Dermis blood vessel endothelial cell (primary cell): ENCODE measurements around the gene MTA3. TPM values are rescaled to one million over a fixed set of nuclear protein-coding genes. Genes with fewer than 3 reads are reported as not detected.

Experiments
- DNase-seq: peaks from one replicate; pipeline ENCODE4 v3.0.0; 2010
- total RNA-seq: library from RNA; depleted of rRNA; stranded (reverse); fragments of >200 nt; gene quantifications from 2 replicates; pipeline ENCODE4 v1.2.3, GENCODE V29; 2014

MTA3 gene
- total RNA-seq, 1 donor from 2014 or later: 31.0 TPM

GRCh38 chr2:42791606-42792005 is 223.2 kb downstream of the MTA3 start:
- DNase-seq: no peak

GRCh38 chr2:42792087-42792582 is 223.7 kb downstream of the MTA3 start:
- no peak for DNase-seq

DNA sequence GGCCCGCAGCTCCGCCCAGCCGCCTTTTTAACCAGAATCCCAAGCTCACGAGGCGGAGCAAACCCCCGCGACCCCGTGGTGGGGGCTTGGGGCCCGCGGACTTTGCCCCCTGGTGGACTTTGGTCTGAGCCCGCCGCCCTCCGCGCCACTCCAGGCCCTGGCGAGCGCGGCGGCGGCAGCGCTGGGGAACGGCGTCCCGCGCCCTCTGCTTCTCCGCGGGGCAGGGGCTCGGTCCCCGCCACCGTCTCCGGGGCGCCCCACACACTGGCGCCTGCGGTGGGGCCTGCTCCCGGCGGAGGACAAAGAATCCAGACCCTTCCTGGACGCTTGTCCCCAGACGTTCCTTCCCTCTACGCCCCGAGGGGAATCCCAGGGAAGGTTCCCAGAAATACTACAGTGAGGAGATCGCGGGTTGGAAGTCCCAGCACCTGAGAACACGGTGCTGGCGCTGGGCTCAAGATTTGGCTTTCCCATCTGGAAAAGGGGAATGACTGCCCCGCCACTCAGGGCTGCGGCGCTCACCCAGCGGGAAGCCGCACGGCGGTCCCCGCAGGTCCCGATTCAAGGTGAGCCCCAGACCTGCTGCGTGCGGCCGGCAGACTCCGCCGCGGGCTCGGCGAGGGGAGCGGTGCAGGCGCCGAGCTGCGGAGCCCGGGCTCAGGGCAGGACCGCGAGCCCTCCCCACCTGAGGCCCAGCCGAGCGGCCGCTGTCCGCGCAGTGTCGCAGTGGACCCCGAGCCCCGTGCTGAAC is 224.3 kb downstream of the MTA3 start, which contains the start of gene HAAO:
Gene HAAO (minus strand): TSS at position 1 of the 751 bp plus-strand sequence. CDS start 47 bp downstream, outside the sequence.
- DNase-seq: peak; percentile 15

- no peak for DNase-seq
Observed at GRCh38 chr2:42793334-42794270, 225.2 kb downstream of the MTA3 start.

DNA sequence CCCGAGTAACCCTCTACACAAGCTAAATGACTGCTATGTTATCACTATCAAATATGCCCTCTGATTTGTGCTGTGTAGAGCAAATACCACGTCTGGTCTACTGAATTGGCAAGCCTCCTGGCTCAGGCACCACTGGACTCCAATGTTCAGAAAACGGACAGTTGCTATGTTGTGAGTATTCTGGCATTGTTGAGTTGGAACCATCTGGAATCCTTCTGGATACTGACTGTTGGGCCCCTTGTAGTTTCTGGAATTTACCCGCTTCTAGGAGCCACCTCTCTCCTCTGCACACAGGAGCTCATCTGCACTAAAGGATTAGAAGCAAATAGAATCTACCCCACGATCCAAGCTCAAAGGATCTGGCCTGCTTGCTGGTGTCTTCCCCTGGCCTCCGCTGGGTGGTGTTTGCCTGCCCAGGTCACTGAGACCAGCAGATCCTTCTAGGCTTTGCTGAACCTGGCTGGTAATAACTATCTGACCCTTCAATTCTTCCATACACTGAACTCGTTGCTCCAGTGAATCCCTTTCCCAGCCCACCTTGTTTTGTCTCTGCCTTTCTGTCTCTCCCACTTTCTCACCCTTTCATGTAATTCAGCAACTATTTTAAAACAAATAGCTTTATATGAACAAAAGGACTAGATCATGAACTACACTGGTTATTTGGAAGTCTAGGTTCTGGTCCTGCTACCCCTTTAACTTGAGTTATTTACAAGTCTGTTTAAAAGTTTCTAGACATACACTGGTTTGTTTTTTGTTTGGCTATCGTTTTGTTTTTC is 226.0 kb downstream of the MTA3 start:
- DNase-seq: no peak

DNA sequence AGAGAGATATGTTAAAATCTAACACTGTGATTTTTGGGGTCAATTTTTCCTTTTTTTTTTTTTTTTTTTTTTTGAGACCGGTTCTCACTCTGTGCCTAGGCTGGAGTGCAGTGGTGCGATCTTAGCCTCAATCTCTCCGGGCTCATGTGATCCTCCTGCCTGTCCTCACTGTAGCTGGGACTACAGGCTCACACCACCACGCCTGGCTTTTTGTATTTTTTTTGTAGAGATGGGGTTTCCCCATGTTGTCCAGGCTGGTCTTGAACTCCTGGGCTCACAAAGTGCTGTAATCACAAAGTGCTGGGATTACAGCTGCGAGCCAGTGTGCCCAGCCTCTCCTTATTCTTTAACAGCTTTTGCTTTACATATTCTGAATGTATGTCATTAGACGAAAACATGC is 226.8 kb downstream of the MTA3 start:
- DNase-seq: no peak

- peak; percentile 54 for DNase-seq
Observed at GRCh38 chr2:42795841-42796301, 227.4 kb downstream of the MTA3 start.

- no peak for DNase-seq
Observed at GRCh38 chr2:42796427-42797248, 228.2 kb downstream of the MTA3 start.

- DNase-seq: no peak
Observed at GRCh38 chr2:42797281-42797680, 228.8 kb downstream of the MTA3 start.

DNA sequence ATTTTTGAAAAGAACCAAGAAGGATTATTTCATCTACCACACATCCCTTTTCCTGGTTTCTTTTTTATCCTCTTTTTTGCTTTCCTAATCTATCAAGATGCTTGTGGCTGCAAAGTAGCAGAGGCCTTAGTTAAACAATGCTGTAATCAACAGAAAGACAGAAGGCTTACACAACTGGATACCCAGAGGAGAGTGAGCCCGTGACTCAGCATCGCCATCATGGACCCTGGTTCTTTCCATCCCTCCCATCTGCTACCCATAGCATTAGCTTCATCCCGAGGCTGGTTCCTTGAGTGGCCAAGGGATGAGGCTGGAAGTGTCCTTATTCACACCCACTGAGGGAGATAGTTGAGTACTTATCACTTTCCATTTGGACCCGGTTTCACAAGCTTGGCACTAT is 231.4 kb downstream of the MTA3 start:
- no peak for DNase-seq

DNA sequence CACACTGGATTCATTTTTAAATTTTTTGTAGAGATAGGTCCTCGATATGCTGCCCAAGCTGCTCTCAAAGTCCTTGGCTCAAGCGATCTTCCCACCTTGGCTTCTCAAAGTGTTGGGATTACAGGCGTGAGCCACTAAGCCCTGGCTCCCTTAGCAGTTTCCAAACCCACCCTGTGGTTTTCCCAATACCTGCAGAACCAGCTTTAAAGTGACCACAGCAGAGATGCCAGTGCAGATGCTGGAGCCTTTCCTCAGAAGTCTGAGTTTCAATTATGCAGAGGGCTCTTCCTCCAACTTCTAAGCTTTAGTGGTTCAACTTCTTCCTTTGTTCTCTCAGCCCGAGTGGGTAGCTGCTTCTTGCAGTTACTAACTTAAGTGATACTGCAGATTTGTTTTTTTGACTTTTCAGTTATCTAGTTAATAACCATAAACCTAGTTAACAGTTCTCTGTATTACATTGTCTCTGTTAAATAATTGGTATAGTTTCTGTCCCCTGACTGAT is 232.1 kb downstream of the MTA3 start:
- no peak for DNase-seq

- DNase-seq: no peak
Observed at GRCh38 chr2:42800981-42801380, 232.5 kb downstream of the MTA3 start.

- no peak for DNase-seq
Observed at GRCh38 chr2:42801381-42801780, 232.9 kb downstream of the MTA3 start.

GRCh38 chr2:42802150-42802549 is 233.7 kb downstream of the MTA3 start:
- no peak for DNase-seq

DNA sequence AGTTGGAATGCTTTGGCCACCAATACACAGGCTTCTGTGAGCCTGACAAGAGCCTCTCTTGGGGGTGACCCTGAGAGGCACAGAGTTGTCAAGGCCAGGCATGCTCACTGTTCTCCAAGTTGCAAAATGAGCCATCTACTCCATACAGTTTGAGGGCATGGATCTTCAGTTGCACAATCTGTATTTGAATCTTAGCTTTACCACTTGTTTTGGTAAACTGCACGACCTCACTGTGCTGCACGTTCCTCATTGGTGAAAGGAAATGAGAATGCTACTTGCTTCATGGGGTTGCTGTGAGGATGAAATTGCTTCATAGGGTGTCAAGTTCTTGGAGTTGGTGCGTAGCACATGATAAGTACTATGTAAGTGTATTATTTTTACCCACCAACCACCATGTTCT is 235.9 kb downstream of the MTA3 start:
- no peak for DNase-seq

DNA sequence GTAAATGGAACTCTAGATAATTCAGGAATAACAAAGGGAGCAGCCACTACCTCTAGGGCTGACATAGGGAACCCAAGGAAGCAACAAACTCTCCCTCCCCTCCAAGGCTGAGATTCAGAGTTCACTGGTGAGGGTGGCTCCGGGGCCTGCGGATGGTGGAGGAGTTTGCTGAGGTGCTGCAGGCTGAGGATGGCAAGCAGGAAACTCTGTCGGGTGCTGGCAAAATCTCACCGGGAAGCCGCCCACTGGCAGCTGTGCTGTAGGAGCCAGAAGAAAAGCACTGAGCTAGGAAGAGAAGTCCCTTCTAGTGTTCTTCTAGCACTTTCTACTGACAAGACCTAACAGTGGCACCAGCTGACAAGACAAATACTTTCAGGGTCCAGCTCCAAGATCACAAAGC is 236.5 kb downstream of the MTA3 start:
- no peak for DNase-seq

Other genes with a start within 250 kb of the MTA3 start
- gene COX7A2L, start 207.4 kb upstream of the MTA3 start, total RNA-seq: 116 and 230 TPM in 2 replicates
- not detected in 2 replicates for gene KCNG3, start 74.7 kb upstream of the MTA3 start, total RNA-seq
- not detected in 2 replicates for gene OXER1, start 195.5 kb downstream of the MTA3 start, total RNA-seq
- gene HAAO, start 224.0 kb downstream of the MTA3 start, total RNA-seq: not detected in 2 replicates